Vagina (tissue), 2 donors: Measurements from ENCODE around the gene EPHB4. TPM values are rescaled to one million over a fixed set of nuclear protein-coding genes. Genes with fewer than 3 reads are reported as not detected.

Source experiments
- DNase-seq, 2 donors: peaks; one replicate each; pipeline ENCODE4 v3.0.0-alpha.2; 2017; ENCODE audit errors: extremely low spot score in 2 of 2
- H3K27ac ChIP-seq: fragments of 200-600 bp; sonication (generic); one replicate; pipeline ENCODE4 v1.5.1; 2019
- H3K27me3 ChIP-seq: fragments of 200-600 bp; sonication (generic); one replicate; pipeline ENCODE4 v1.5.1; 2019
- H3K36me3 ChIP-seq, 2 donors: fragments of 200-600 bp; sonication (generic); one replicate each; pipeline ENCODE4 v1.5.1; 2017 to 2019
- H3K4me1 ChIP-seq: fragments of 200-600 bp; sonication (generic); one replicate; pipeline ENCODE4 v1.5.1; 2019
- H3K4me3 ChIP-seq, 2 donors: fragments of 200-600 bp; sonication (generic); 1 replicate in 1 of 2; 2 replicates in 1 of 2; pipeline ENCODE4 v1.5.1; 2016 to 2019
- H3K9me3 ChIP-seq: fragments of 200-600 bp; sonication (generic); one replicate; pipeline ENCODE4 v1.5.1; 2019
- POLR2A ChIP-seq, 2 donors: fragments of 450-650 bp; IDR thresholded peaks; one replicate each; pipeline ENCODE4 v1.6.1; 2017; ENCODE audit warnings: antibody characterized with exemption in 2 of 2, mild to moderate bottlenecking in 2 of 2, moderate library complexity in 2 of 2
- POLR2AphosphoS5 ChIP-seq, 2 donors: sonication (generic); formaldehyde crosslinking; IDR thresholded peaks; one replicate each; pipeline ENCODE4 v1.9.0; 2017; ENCODE audit warnings: antibody characterized with exemption in 2 of 2, mild to moderate bottlenecking in 2 of 2, low read depth in 1 of 2; ENCODE audit not compliant: insufficient read depth in 1 of 2
- intact Hi-C: fragments of 100-400 bp; cut with DNase I; formaldehyde crosslinking; loops from one replicate; pipeline ENCODE4 v1.15.1; 2023
- total RNA-seq: library from RNA; depleted of rRNA; stranded (reverse); fragments of >200 nt; gene quantifications from one replicate; pipeline ENCODE4 v1.2.3, GENCODE V29; 2016
- TF ChIP-seq, protein P1 (sequence below), 3 experiments: fragments of 450-650 bp in 2 of 3; fragments of 200-600 bp in 1 of 3; sonication (generic) in 1 of 3; IDR thresholded peaks; one replicate each; pipeline ENCODE4 v1.5.1; 2017 to 2019; ENCODE audit warnings: antibody characterized with exemption in 3 of 3, mild to moderate bottlenecking in 2 of 3, moderate library complexity in 2 of 3

EPHB4 gene
- total RNA-seq, 1 donor from 2014 or later = 72.4 TPM

DNA sequence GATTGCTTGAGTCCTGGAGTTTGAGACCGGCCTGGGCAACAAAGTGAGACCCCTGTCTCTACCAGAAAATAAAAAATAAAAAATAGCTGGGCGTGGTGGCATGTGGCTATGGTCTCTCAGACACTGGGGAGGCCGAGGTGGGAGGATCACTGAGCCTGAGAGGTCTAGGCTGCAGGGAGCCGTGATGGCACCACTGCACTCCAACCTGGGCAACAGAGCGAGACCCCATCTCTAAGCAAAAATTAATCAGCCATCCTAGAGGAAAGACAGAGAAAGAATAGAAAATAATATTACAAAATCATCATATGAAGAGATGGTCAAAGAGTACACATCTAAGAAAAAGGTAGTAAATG is 4.9 kb upstream of the EPHB4 start:
- Histone ChIP-seq H3K4me3 (no peak overlapping the region), H3K9me3 (no peaks in the 10 kb centered on the region), H3K4me1 (peaks cover 18% of the 10 kb centered on the region), H3K27ac (no peak overlapping the region), H3K27me3 (no peaks in the 10 kb centered on the region), H3K36me3 (no peaks in the 10 kb centered on the region)
- no peak for DNase-seq
- intact Hi-C loops = no loop called here
- no peak for TF ChIP-seq POLR2A (IDR thresholded peaks at IDR 0.05)
- TF ChIP-seq, protein P1, sequence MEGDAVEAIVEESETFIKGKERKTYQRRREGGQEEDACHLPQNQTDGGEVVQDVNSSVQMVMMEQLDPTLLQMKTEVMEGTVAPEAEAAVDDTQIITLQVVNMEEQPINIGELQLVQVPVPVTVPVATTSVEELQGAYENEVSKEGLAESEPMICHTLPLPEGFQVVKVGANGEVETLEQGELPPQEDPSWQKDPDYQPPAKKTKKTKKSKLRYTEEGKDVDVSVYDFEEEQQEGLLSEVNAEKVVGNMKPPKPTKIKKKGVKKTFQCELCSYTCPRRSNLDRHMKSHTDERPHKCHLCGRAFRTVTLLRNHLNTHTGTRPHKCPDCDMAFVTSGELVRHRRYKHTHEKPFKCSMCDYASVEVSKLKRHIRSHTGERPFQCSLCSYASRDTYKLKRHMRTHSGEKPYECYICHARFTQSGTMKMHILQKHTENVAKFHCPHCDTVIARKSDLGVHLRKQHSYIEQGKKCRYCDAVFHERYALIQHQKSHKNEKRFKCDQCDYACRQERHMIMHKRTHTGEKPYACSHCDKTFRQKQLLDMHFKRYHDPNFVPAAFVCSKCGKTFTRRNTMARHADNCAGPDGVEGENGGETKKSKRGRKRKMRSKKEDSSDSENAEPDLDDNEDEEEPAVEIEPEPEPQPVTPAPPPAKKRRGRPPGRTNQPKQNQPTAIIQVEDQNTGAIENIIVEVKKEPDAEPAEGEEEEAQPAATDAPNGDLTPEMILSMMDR (IDR thresholded peaks at IDR 0.05) = no peak
- no peak for TF ChIP-seq POLR2AphosphoS5 (IDR thresholded peaks at IDR 0.05; ENCODE audit: insufficient read depth in 1 of 2, low read depth in 1 of 2)

DNA sequence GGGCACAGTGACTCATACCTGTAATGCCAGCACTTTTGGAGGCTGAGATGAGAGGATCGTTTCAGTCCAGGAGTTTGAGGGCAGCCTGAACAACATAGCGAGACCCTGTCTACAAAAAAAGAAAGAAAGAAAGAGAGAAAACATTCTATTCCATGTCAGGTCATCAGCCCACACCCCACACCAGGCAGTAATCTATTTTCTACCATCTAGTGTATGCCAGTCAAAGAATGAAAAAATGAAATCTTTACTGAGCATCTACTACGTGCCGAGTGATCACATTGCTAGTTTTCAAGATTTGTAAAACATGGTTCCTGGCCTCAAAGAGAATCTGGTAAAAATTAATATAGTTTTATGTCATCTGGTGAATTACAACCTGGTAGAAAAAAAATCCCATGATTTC is 3.1 kb upstream of the EPHB4 start:
- Histone ChIP-seq H3K27ac (no peak overlapping the region), H3K4me3 (no peak overlapping the region), H3K4me1 (peaks cover 15% of the 10 kb centered on the region), H3K9me3 (no peaks in the 10 kb centered on the region), H3K27me3 (no peaks in the 10 kb centered on the region), H3K36me3 (no peaks in the 10 kb centered on the region)
- intact Hi-C loops = no loop called here
- no peak for DNase-seq
- TF ChIP-seq POLR2AphosphoS5 (IDR thresholded peaks at IDR 0.05; ENCODE audit: insufficient read depth in 1 of 2, low read depth in 1 of 2) = no peak
- TF ChIP-seq, protein P1 (IDR thresholded peaks at IDR 0.05) = no peak
- TF ChIP-seq POLR2A (IDR thresholded peaks at IDR 0.05) = no peak

DNA sequence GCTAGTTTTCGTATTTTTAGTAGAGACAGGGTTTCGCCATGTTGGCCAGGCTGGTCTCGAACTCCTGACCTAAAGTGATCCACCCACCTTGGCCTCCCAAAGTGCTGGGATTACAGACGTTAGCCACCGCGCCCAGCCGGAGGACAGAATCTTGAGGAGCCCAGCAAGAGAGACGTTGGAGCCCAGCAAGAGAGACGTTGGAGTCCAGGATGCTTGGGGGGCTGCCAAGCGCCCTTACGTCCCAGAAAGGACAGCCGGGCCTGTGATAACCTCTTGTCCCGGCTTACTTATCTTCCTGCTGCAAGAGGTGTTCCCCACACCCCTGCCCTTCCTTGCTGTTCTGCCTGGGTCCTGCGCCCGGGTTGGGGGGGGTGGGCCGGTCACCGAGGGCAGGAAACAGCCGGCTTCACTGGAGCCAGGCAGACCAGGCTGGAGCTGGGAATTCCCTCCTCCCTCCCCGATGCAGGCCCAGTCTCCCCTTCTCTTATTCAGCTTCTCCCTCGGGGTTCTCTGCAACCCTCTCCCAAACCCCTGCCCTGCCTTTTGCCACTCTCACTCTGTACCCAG is 1.9 kb upstream of the EPHB4 start:
- H3K36me3 ChIP-seq = peaks cover 0 to under 1% of the 10 kb centered on the region in 2 donors
- H3K4me1 ChIP-seq = peaks cover 27% of the 10 kb centered on the region
- no peak overlapping the region for H3K4me3 ChIP-seq
- peak overlapping the region; percentile 45 for H3K27ac ChIP-seq
- H3K27me3 ChIP-seq = no peaks in the 10 kb centered on the region
- no peak for DNase-seq
- TF ChIP-seq POLR2AphosphoS5 (IDR thresholded peaks at IDR 0.05; ENCODE audit: insufficient read depth in 1 of 2, low read depth in 1 of 2) (peak in 1 of 2 donors; percentile 65), POLR2A (IDR thresholded peaks at IDR 0.05) (no peak)
- TF ChIP-seq, protein P1 (IDR thresholded peaks at IDR 0.05) = no peak
- intact Hi-C loops = no loop called here
- no peaks in the 10 kb centered on the region for H3K9me3 ChIP-seq

DNA sequence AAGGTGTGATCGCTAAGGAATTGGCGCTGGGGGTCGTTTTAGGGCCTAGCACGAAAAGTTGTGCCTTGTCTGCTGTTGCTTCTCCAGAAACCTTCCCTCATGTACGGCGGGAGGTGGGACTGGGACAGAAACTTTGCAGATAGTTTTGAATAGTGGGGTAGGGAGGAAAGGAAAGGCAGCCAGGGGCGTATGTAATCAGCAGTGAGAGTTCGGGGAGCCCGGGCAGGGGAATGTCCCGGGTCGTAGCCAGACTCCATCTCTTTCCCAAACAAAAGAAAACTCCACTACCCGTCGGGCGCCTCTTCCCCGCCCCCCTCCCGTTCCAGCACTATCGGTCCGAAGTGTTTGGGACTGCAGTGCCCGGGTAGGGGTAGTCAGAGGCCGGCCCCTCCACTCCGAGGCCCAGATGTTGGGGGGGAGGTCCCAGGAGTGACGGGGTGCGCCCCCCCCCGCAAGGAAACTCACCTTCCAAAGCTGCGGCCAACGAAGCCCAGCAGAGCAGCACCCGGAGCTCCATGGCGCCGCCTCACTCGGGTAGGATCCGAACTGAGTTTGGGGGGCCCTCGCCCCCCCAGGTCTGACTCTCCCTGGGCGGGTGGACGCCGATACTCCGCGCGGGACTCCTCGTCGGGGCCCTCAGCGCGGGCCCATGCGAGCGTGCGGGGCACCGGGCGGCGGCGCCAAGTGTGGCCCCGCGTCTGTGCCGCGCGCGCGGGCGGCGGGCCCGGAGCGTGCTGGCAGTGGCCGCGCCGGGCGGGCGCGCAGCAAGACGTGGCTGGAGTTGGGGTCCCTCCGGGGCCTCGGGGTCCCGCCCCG is 601 bp downstream of the EPHB4 start:
- Histone ChIP-seq H3K27me3 (no peaks in the 10 kb centered on the region), H3K4me3 (peak overlapping the region; percentile 73 to 92), H3K27ac (peak overlapping the region; percentile 89), H3K36me3 (peaks cover 0 to 25% of the 10 kb centered on the region in 2 donors), H3K4me1 (peaks cover 40% of the 10 kb centered on the region), H3K9me3 (no peaks in the 10 kb centered on the region)
- intact Hi-C loops = no loop called here
- DNase-seq = no peak
- TF ChIP-seq POLR2A (IDR thresholded peaks at IDR 0.05) (no peak), POLR2AphosphoS5 (IDR thresholded peaks at IDR 0.05; ENCODE audit: insufficient read depth in 1 of 2, low read depth in 1 of 2) (peak in 1 of 2 donors; percentile 28)
- TF ChIP-seq, protein P1 (IDR thresholded peaks at IDR 0.05) = no peak
